Measurements from ENCODE around the gene IFIT3.
A peak's percentile ranks its signal among the peaks of the same experiment; 100 is the strongest.
"Not testable (repeated sequence)": the region's sequence is repeated elsewhere in the genome, so short reads cannot be mapped to it uniquely, and the experiment has no call there.

The IFIT3 gene, protein sequence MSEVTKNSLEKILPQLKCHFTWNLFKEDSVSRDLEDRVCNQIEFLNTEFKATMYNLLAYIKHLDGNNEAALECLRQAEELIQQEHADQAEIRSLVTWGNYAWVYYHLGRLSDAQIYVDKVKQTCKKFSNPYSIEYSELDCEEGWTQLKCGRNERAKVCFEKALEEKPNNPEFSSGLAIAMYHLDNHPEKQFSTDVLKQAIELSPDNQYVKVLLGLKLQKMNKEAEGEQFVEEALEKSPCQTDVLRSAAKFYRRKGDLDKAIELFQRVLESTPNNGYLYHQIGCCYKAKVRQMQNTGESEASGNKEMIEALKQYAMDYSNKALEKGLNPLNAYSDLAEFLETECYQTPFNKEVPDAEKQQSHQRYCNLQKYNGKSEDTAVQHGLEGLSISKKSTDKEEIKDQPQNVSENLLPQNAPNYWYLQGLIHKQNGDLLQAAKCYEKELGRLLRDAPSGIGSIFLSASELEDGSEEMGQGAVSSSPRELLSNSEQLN

DNA sequence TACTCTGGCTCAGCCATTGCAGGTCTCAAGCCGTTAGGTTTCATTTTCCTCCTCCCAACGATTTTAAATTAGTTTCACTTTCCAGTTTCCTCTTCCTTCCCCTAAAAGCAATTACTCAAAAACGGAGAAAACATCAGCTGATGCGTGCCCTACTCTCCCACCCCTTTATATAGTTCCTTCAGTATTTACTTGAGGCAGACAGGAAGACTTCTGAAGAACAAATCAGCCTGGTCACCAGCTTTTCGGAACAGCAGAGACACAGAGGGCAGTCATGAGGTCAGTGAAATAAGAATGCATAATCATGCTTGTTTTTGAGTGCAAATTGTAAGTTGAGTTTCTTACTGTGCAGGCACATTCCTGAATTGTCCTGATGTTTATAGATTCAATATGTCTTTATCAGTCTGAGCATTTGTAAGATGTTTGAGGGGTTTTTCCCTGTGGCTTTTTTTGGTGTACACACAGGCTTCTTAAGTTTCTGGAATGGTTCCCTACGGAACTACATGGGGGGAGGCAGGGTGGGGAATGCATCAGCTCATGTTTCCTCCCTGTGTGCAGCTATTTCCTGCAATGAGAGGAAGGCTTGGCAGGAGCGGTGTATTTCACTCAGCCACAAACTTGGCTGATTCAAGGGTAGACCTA, at the start of gene IFIT3:
IFIT3 (plus strand) TSS at position 195 of the 639 bp plus-strand sequence; CDS start at position 272, 77 bp downstream.
- peaks cover 61% of the 10 kb centered on the region for H3K4me1 Mint-ChIP-seq
- H3K27ac Mint-ChIP-seq, result peak within 1 kb of the TSS; percentile 80
- peak; percentile 34 for ATAC-seq
- peaks cover 1% of the 10 kb centered on the region for H3K36me3 Mint-ChIP-seq (ENCODE audit: low read depth)
- H3K27me3 Mint-ChIP-seq, result peaks cover 22% of the 10 kb centered on the region
- H3K9me3 Mint-ChIP-seq, result peaks cover 4% of the 10 kb centered on the region
- peak within 1 kb of the TSS; percentile 85 for H3K4me3 Mint-ChIP-seq
- no peak for DNase-seq

DNA sequence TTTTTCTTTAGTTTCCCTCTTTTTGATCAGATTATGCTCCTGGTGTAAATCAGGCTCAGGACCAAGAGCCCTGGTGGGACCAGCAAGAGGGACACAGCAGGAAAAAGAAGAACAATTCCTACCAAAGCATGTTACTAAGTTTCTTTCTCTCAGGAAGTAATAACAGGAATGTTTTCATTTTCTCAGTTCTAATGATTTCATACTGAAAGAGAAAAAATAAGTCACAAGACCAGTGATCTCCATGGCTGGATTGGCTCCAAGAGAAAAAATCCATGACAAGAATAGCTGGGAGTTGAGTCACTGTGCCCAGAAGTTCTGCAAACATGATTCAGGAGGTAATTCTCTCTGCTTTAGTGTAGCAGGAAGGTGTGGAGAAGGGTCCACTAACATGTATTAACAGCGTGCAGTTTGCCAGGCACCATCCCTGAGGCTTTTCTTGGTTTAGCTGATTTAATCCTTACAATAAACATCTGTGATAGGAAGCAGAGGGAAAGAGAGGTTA, 49.7 kb upstream of the IFIT3 start:
- Mint-ChIP-seq H3K27ac (no peak overlapping the region), H3K4me3 (no peak overlapping the region), H3K27me3 (no peaks in the 10 kb centered on the region), H3K9me3 (no peaks in the 10 kb centered on the region), H3K4me1 (no peaks in the 10 kb centered on the region), H3K36me3 (ENCODE audit: low read depth) (no peaks in the 10 kb centered on the region)
- no peak for ATAC-seq
- DNase-seq, result no peak

DNA sequence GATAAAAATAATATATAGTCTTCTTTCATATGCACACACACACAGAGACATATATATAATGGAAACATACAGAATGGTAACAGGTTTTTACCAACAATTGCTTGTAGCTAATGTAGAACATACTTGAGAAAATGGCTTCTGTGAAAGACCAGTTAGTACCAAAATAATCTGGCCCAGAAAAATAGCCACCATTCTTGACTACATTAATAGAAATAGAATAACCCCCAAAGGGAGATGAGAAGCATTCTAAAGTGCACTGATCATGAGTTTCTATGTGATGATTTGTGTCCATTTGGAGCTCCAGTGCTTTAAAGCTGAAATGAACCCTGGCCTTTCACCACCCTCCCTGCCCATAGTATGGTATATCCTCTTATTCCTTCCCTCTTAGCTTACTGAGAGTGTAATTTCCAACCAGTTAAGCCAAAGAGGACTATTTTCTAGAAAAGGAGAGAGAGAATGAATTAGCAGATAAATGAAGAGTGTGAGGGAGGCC, 48.9 kb upstream of the IFIT3 start:
- DNase-seq (no peak), ATAC-seq (no peak)
- Mint-ChIP-seq H3K27ac (no peak overlapping the region), H3K27me3 (no peaks in the 10 kb centered on the region), H3K9me3 (no peaks in the 10 kb centered on the region), H3K4me3 (no peak overlapping the region), H3K4me1 (no peaks in the 10 kb centered on the region), H3K36me3 (ENCODE audit: low read depth) (no peaks in the 10 kb centered on the region)

DNA sequence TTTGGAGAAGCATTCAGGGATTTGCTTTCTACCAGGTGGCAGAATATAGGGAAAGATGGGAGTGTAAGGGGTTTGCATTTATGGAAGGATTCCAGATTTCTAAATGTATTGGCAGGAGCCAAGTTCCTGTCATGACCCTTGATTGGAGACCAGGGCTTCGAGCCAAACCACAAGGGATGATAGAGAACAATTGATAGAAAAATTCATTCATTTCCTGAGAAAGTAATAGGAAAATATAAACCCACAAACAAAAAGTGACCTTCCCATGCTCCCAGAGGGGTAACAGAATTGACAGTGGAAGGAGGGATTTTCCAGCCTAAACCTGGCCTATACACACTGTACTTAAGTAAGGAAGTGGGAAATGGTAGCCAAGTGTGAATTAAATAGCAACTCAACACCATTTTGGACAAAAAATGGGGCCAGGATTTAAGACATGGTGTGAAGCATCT, 48.4 kb upstream of the IFIT3 start:
- Mint-ChIP-seq H3K27me3 (no peaks in the 10 kb centered on the region), H3K27ac (no peak overlapping the region), H3K9me3 (no peaks in the 10 kb centered on the region), H3K4me3 (no peak overlapping the region), H3K4me1 (no peaks in the 10 kb centered on the region), H3K36me3 (ENCODE audit: low read depth) (no peaks in the 10 kb centered on the region)
- DNase-seq (no peak), ATAC-seq (no peak)

DNA sequence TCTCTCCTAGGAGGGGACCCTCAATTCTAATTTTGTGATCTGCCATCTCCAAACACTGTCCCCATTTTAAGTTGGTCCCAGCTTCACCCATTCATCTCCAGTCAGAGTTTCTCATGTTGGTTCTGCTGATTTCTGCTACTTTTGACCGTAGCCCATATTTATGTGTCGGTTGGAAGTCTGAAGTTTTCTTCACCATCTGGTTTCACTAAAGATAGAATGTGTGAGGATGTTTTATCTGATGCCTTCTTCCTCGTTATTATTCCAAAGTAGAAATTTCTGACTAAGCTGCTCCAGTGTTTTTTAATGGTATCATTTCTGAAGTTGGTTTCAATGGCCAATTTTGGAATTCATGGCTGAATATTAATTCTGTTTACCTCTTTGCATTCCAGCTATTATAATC, 47.3 kb upstream of the IFIT3 start:
- no peaks in the 10 kb centered on the region for H3K9me3 Mint-ChIP-seq
- H3K4me1 Mint-ChIP-seq, result no peaks in the 10 kb centered on the region
- ATAC-seq (no peak), DNase-seq (no peak)
- H3K27me3 Mint-ChIP-seq, result no peaks in the 10 kb centered on the region
- no peaks in the 10 kb centered on the region for H3K36me3 Mint-ChIP-seq (ENCODE audit: low read depth)
- H3K4me3 Mint-ChIP-seq, result no peak overlapping the region
- no peak overlapping the region for H3K27ac Mint-ChIP-seq

DNA sequence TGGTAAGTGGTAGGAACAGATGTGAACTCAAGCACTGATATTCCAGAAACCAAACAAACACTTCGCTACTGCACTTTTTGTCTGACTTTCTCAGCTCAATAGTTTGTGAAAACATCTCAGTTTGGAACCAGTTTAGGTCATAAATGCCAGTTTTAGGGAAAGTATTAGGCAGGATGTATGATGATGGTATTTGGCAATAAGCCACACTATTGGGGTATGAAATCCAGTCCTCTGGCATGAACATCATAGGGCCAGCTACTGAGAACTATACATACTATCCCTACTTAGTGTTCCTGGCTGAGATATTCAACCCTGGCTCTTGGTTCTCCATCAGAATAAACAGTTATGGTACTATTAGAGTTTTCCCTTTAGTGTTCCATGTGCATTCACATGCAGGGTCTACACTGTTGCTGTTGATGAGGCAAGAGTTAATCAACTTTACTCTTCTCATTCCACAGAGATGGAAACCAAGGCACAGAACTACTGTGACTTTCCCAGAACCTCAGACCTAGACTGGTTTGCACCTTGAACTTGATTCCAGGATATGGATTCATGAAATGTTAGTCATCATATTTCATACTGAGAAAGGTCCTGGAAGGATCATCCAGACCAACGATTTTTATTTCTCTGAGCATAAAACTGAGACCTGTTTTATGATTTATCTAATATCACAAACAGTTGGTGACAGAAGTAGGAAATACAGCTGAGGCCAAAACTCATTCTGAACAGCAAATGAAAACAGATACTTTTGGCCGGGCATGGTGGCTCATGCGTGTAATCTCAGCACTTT, 46.0 kb upstream of the IFIT3 start:
- no peak overlapping the region for H3K27ac Mint-ChIP-seq
- no peaks in the 10 kb centered on the region for H3K36me3 Mint-ChIP-seq (ENCODE audit: low read depth)
- no peaks in the 10 kb centered on the region for H3K4me1 Mint-ChIP-seq
- ATAC-seq (no peak), DNase-seq (no peak)
- H3K9me3 Mint-ChIP-seq, result no peaks in the 10 kb centered on the region
- no peaks in the 10 kb centered on the region for H3K27me3 Mint-ChIP-seq
- no peak overlapping the region for H3K4me3 Mint-ChIP-seq

DNA sequence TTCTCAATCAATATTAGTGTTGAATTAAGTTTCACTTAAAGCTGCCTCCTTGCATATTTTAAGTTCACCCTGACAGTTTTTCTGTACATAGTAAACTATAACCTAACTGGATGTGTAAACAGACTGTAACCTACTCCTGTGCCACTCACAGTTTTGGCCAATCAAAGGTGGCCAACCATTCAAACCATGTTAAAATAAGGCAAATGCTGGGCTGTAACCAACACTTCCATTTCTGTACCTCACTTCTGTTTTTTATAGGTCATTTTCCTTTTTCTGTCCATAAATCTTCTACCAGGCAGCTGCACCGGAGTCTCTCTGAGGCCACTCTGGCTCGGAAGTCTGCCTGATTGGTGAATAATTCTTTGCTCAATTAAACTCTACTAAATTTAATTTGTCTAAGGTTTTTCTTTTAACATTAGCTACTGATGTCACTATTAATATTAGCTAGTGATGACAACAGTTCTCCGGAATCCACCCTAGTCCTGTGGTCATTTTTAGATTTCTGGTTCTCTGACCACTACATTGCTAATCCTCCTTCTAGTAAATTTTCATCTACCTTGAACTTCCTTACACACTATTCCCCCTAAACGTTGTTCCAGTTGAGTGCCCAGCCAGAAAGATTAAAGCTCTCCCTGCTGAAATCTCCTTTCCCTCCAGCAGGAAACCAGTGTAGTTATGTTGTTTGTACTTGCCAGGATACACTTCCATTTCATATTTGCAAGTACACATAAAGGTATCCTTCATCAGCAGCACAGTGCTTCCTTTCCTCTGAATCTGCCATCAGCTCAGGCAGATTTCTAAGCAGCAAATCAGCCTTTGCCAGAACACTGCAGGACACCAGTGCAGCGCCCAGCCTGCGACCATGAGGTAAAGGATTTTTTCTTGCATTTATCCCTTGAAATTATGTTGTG, 44.5 kb upstream of the IFIT3 start:
- Mint-ChIP-seq H3K36me3 (ENCODE audit: low read depth) (no peaks in the 10 kb centered on the region), H3K4me1 (no peaks in the 10 kb centered on the region), H3K9me3 (no peaks in the 10 kb centered on the region), H3K27ac (no peak overlapping the region), H3K4me3 (no peak overlapping the region), H3K27me3 (no peaks in the 10 kb centered on the region)
- ATAC-seq, result no peak
- no peak for DNase-seq

DNA sequence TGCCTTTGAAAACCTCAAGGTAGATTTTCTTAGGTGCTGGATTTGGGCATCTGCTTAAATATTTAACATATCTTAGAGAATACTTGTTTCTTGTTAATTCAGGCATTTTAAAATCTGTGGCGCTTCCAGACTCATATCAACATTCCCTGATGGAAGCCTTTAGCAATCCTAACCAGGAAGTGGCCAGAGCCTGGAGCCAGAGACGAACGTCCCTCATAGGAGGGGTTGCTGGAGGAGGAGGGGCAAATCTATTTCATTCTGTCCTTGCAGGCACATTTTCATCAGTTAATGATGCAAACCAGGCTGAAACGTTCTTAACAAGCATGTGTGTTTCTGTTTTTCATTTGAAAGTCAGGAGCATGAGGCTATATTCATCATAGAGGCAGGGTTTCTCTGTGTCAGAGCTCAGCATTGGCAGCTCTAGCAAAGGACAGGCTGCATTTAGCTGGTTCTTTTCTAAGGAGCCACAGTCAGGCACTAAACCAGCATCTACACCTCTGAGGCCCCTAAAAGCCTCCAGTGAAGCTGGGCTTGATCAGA, 43.8 kb upstream of the IFIT3 start:
- Mint-ChIP-seq H3K27ac (no peak overlapping the region), H3K9me3 (no peaks in the 10 kb centered on the region), H3K27me3 (no peaks in the 10 kb centered on the region), H3K4me3 (no peak overlapping the region), H3K36me3 (ENCODE audit: low read depth) (no peaks in the 10 kb centered on the region), H3K4me1 (no peaks in the 10 kb centered on the region)
- ATAC-seq (no peak), DNase-seq (no peak)

DNA sequence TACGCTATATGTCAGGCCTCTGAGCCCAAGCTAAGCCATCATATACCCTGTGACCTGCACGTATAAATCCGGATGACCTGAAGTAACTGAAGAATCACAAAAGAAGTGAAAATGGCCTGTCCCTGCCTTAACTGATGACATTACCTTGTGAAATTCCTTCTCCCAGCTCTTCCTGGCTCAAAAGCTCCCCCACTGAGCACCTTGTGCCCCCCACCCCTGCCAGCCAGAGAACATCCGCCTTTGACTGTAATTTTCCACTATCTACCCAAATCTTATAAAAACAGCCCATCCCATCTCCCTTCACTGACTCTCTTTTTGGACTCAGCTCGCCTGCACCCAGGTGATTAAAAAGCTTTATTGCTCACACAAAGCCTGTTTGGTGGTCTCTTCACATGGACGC, 43.1 kb upstream of the IFIT3 start:
- ATAC-seq, H3K9me3 Mint-ChIP-seq, H3K27me3 Mint-ChIP-seq: not testable (repeated sequence)

DNA sequence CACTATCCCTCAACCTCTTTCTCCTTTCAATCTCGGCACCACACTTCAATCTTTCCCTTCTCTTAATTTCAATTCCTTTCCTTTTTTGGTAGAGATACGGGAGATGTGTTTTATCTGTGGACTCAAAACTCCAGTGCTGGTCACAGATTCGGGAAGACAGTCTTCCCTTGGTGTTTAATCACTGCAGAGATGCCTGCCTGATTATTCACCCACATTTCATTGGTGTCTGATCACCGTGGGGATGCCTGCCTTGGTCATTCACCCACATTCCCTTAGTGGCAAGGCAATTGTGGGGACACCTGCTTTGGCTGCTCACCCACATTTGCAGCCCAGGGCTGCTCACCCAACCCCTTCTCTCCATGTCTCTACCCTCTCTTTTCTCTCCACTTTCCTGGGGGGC, 42.5 kb upstream of the IFIT3 start:
- not testable (repeated sequence) for H3K27me3 Mint-ChIP-seq; H3K4me3 Mint-ChIP-seq; ATAC-seq; H3K4me1 Mint-ChIP-seq; H3K36me3 Mint-ChIP-seq (ENCODE audit: low read depth); DNase-seq; H3K9me3 Mint-ChIP-seq; H3K27ac Mint-ChIP-seq

More for the DNA sequence above, 43.1 kb upstream of the IFIT3 start:
- not testable (repeated sequence) for DNase-seq; H3K4me1 Mint-ChIP-seq; H3K4me3 Mint-ChIP-seq; H3K27ac Mint-ChIP-seq; H3K36me3 Mint-ChIP-seq (ENCODE audit: low read depth)

DNA sequence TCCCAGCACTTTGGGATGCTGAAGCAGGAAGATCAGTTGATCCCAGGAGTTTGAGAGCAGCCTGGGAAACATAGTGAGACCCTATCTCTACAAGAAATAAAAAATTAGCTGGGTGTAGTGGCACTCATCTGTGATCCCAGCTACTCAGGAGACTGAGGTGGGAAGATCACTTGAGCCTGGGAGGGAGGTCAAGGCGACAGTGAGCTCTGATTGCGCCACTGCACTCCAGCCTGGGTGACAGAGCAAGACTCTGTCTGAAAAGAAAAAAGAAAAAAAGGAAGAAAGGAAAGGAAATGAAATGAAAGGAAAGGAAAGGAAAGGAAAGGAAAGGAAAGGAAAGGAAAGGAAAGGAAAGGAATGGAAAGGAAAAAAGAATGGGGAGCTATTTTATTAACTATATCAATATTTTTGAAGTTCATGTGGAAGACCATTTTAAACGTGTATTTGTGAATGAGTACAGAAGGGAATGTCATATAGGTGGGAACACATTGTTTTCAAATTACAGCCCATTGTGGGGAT, 33.0 kb upstream of the IFIT3 start:
- peaks cover 10% of the 10 kb centered on the region for H3K9me3 Mint-ChIP-seq
- H3K4me1 Mint-ChIP-seq, result peaks cover 37% of the 10 kb centered on the region
- no peak overlapping the region for H3K4me3 Mint-ChIP-seq
- H3K27ac Mint-ChIP-seq, result no peak overlapping the region
- H3K27me3 Mint-ChIP-seq, result no peaks in the 10 kb centered on the region
- DNase-seq, result no peak
- no peak for ATAC-seq
- no peaks in the 10 kb centered on the region for H3K36me3 Mint-ChIP-seq (ENCODE audit: low read depth)

DNA sequence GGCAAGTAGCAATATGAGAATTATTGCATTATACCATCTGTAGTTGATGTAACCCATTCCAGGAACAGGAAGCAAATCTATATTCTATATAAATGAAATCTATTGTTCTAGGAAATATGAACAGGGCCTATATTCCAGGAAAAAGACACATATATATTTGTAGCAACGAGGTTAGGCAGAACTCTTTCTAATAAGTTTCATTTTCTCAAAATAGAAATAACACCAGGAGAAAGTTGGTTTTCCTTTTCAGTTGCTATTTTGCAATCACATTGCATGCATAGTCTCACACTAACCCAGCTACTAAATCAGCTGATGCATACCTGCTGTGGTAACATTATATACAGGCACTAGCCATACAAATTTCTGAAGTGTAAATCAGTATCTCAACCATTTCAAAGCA, 32.2 kb upstream of the IFIT3 start:
- Mint-ChIP-seq H3K4me3 (no peak overlapping the region), H3K27me3 (no peaks in the 10 kb centered on the region), H3K4me1 (peaks cover 40% of the 10 kb centered on the region), H3K9me3 (peaks cover 10% of the 10 kb centered on the region), H3K36me3 (ENCODE audit: low read depth) (no peaks in the 10 kb centered on the region), H3K27ac (peak overlapping the region; percentile 12)
- no peak for DNase-seq
- ATAC-seq, result peak; percentile 66

DNA sequence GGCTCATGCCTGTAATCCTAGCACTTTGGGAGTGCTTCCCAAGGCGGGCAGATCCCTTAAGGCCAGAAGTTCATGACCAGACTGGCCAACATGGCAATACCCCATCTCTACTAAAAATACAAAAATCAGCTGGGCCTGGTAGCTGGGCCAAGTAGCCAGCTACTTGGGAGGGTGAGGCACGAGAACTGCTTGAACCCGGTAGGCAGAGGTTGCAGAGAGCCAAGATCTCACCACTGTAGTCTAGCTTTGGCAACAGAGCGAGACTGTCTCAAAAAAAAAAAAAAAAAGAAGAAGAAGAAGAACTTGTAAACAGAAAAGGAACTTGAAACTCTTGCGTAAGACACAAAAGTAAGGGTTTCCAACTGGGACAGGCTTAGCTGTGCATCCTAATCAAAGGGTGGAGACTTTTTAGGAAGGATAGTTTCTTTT, 31.6 kb upstream of the IFIT3 start:
- DNase-seq, result no peak
- no peak for ATAC-seq
- no peak overlapping the region for H3K27ac Mint-ChIP-seq
- peaks cover 45% of the 10 kb centered on the region for H3K4me1 Mint-ChIP-seq
- no peaks in the 10 kb centered on the region for H3K36me3 Mint-ChIP-seq (ENCODE audit: low read depth)
- H3K27me3 Mint-ChIP-seq, result no peaks in the 10 kb centered on the region
- no peak overlapping the region for H3K4me3 Mint-ChIP-seq
- peaks cover 10% of the 10 kb centered on the region for H3K9me3 Mint-ChIP-seq

Data from activated naive CD8-positive, alpha-beta T cell treated with anti-CD3 and anti-CD28 coated beads, Interleukin-2, amount 50 U/mL, for 24 hours (primary cell).